ENCODE measurements around the gene MCAM.

MCAM gene

GRCh38 chr11:119329320-119329719 lies 12.4 kb upstream of the MCAM start:
- no peak for DNase-seq

- DNase-seq, result no peak
Measured at GRCh38 chr11:119324189-119324588, 7.3 kb upstream of the MCAM start.

- DNase-seq, result peak; percentile 85
Measured at GRCh38 chr11:119323532-119324033, 6.7 kb upstream of the MCAM start.

- no peak for DNase-seq
Measured at GRCh38 chr11:119322921-119323531, 6.1 kb upstream of the MCAM start.

GRCh38 chr11:119322360-119322739 lies 5.4 kb upstream of the MCAM start:
- no peak for DNase-seq

GRCh38 chr11:119320776-119321524 lies 4.0 kb upstream of the MCAM start:
- DNase-seq, result peak; percentile 48

- no peak for DNase-seq
Measured at GRCh38 chr11:119320240-119320775, 3.4 kb upstream of the MCAM start.

GRCh38 chr11:119319700-119320239 lies 2.8 kb upstream of the MCAM start:
- DNase-seq, result no peak

GRCh38 chr11:119319136-119319699 lies 2.3 kb upstream of the MCAM start:
- no peak for DNase-seq

- no peak for DNase-seq
Measured at GRCh38 chr11:119318240-119319135, 1.6 kb upstream of the MCAM start.

GRCh38 chr11:119317592-119318239 lies 786 bp upstream of the MCAM start:
- DNase-seq, result no peak

GRCh38 chr11:119316016-119316728 lies 758 bp downstream of the MCAM start:
- DNase-seq, result no peak

GRCh38 chr11:119315131-119316015 lies 1.6 kb downstream of the MCAM start:
- DNase-seq, result peak; percentile 38

- DNase-seq, result no peak
Measured at GRCh38 chr11:119314726-119315125, 2.2 kb downstream of the MCAM start.

GRCh38 chr11:119310682-119311052 lies 6.3 kb downstream of the MCAM start:
- DNase-seq, result no peak

- DNase-seq, result no peak
Measured at GRCh38 chr11:119309953-119310681, 6.8 kb downstream of the MCAM start.

- DNase-seq, result no peak
Measured at GRCh38 chr11:119309411-119309810, 7.5 kb downstream of the MCAM start.

- no peak for DNase-seq
Measured at GRCh38 chr11:119307974-119308373, 9.0 kb downstream of the MCAM start.

GRCh38 chr11:119307219-119307618 lies 9.7 kb downstream of the MCAM start:
- DNase-seq, result no peak
